ENCODE results near the gene TRPV3. TPM values are rescaled to one million over a fixed set of nuclear protein-coding genes. Genes with fewer than 3 reads are reported as not detected.

TRPV3 gene
- total RNA-seq = 1 to 10 TPM in 1 of 6 experiments, under 1 TPM in 4, not detected in 1; 0.12 to 2.1 (median 0.37) TPM
- long read RNA-seq = 0 reads

DNA sequence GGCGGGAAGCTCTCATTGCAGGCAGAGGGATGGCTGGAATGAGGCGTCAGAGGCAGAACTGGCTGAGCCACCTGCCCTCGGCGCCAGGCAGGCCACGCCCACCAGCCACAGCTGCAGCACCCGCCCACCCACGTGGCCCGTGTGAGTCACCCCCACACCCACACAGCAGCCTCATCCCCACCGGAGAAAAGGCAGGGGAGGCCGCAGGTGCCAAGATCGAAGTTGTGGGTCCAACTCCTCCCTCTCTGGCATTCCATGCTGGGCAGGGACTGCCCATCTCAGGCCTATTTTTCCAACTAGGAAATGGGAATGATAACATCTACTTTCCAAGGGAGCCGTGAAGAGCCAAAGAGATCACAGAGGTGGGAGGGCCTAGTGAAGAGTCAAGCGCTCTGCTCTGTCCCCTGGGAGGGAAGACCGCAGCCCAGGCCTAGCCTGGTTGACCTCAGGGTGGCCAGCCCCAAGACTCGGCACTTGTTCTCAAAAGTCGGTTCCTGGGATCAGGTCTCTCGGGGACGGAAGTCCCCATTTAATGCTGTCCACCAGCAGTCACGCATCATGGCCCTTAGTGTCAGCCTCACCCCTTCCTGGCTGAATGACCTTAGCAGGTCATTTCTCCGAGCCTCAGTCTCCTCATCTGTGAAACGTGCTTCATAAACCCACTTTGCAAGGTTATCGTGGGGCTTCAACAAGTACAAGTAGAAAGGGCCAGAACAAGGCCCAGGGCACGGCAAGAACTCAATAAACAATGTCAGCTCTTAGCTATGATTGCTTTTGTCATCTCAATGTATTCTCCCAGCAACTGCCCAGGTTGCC lies at the start of gene TRPV3:
Gene TRPV3 (minus strand): TSS at position 45 of the 816 bp plus-strand sequence. CDS start 2,962 bp downstream, outside the sequence.
- no peaks in the 10 kb centered on the region for H3K27me3 ChIP-seq
- peaks cover 0 to 14% (median 1%) of the 10 kb centered on the region in 4 donors for H3K4me1 ChIP-seq
- H3K27ac ChIP-seq = no peak within 1 kb of the TSS
- H3K9me3 ChIP-seq = no peaks in the 10 kb centered on the region
- no peak for TF ChIP-seq POLR2A (IDR thresholded peaks at IDR 0.05)
- TF ChIP-seq, protein P1, sequence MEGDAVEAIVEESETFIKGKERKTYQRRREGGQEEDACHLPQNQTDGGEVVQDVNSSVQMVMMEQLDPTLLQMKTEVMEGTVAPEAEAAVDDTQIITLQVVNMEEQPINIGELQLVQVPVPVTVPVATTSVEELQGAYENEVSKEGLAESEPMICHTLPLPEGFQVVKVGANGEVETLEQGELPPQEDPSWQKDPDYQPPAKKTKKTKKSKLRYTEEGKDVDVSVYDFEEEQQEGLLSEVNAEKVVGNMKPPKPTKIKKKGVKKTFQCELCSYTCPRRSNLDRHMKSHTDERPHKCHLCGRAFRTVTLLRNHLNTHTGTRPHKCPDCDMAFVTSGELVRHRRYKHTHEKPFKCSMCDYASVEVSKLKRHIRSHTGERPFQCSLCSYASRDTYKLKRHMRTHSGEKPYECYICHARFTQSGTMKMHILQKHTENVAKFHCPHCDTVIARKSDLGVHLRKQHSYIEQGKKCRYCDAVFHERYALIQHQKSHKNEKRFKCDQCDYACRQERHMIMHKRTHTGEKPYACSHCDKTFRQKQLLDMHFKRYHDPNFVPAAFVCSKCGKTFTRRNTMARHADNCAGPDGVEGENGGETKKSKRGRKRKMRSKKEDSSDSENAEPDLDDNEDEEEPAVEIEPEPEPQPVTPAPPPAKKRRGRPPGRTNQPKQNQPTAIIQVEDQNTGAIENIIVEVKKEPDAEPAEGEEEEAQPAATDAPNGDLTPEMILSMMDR (IDR thresholded peaks at IDR 0.05) = no peak
- intact Hi-C loops (cut with DNase I) = no loop called here
- ATAC-seq (peak; percentile 14 to 89 (median 48)), DNase-seq (peak; percentile 58 to 85 (median 65))
- no peaks in the 10 kb centered on the region for H3K36me3 ChIP-seq
- no peak within 1 kb of the TSS for H3K4me3 ChIP-seq
- WGBS (ENCODE audit: insufficient coverage, low coverage, low lambda C conversion rate, missing lambda C conversion rate) = 73% methylated on average over 8 of the region's 23 CpGs

DNA sequence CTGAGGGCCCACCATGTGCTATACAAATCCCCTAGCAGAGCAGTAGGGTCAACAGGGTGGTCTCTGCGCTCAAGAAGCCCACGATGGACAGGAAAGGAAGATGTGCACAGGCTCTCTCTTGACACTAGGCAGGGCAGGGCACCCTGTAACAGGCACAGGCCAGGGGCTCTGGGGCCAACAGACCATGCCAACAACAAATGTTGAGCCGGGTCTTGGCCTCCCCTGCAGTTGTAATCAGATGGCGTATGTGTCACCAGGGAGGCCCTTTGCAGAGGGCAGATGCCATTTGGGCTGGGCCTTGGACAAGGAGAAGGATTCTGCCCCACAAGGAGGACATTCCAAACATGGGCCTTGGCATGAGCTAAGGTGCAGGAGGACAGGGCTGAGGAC lies 46.3 kb upstream of the TRPV3 start:
- intact Hi-C loops (cut with DNase I) = no loop called here
- no peak for TF ChIP-seq POLR2A (IDR thresholded peaks at IDR 0.05)
- TF ChIP-seq, protein P1 (IDR thresholded peaks at IDR 0.05) = no peak
- DNase-seq = no peak
- Histone ChIP-seq H3K36me3 (peaks cover 0 to 22% (median 5%) of the 10 kb centered on the region in 4 donors), H3K27me3 (no peaks in the 10 kb centered on the region), H3K4me3 (no peak overlapping the region), H3K27ac (no peak overlapping the region), H3K4me1 (no peaks in the 10 kb centered on the region), H3K9me3 (no peaks in the 10 kb centered on the region)
- peak in 1 of 4 donors; percentile 3 for ATAC-seq
- WGBS (ENCODE audit: insufficient coverage, low coverage, low lambda C conversion rate, missing lambda C conversion rate) = 80% methylated on average over 1 of the region's 4 CpGs

DNA sequence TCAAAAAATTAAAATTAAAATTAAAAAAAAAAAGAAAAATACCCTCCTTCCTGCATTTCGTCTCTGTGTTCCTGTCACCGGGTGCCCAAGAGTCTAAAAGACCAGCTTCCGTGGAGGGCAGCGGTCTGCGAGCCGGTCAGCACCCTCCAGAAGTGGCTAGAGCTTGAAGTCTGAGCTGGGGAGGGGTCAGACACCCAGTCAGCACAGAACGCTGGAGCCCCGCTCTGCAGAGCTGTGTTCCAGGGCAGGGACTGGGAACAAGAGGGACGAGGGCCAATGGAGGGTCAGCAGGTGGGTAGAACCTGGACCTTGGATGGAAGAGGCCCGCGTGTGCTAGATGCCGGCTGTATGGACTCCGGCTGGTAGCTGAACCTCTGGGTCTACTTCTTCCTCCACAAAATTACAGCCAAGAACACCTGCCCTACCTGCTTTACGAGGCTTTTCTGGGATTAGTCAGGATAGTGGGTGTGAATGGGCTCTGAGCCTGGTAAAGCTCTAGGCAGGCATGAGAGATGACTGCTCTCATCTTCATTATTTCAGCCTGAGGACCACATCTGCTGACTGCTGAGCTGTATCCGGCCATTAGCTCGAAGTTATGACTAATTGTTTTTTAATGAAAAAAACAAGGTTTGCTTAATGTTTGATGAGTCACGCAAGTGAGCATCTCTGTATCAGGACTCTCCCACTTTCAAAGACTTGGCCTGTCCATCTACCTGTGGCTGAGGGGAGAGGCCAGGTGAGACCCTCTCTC lies 45.7 kb upstream of the TRPV3 start:
- Histone ChIP-seq H3K27ac (no peak overlapping the region), H3K9me3 (no peaks in the 10 kb centered on the region), H3K36me3 (peaks cover 0 to 17% (median 3%) of the 10 kb centered on the region in 4 donors), H3K27me3 (no peaks in the 10 kb centered on the region), H3K4me3 (no peak overlapping the region), H3K4me1 (no peaks in the 10 kb centered on the region)
- intact Hi-C loops (cut with DNase I) = no loop called here
- ATAC-seq = no peak
- DNase-seq = no peak
- TF ChIP-seq POLR2A (IDR thresholded peaks at IDR 0.05) = no peak
- TF ChIP-seq, protein P1 (IDR thresholded peaks at IDR 0.05) = no peak
- 88% methylated on average over 10 of the region's 17 CpGs for WGBS (ENCODE audit: insufficient coverage, low coverage, low lambda C conversion rate, missing lambda C conversion rate)

DNA sequence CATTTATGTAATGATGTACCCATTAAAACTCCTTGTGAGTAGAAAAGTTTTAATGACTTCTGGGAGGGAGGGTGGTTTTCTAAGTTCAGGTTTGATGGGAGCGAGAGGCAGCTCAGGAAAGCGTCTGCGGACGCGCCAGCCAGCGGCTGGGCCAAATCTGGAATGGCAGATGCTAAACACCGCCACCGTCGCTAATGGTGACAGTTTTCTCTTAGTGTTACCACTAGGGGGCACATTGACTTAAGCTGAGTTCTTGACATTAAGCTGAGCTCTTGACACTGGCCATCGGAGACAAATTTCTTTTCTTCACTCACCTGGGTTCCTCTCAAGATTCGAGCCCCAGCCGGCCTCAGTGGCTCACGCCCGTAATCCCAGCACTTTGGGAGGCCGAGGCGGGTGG lies 44.9 kb upstream of the TRPV3 start:
- Histone ChIP-seq H3K36me3 (peaks cover 0 to 11% (median 3%) of the 10 kb centered on the region in 4 donors), H3K27me3 (no peaks in the 10 kb centered on the region), H3K9me3 (no peaks in the 10 kb centered on the region), H3K27ac (no peak overlapping the region), H3K4me1 (no peaks in the 10 kb centered on the region), H3K4me3 (no peak overlapping the region)
- intact Hi-C loops (cut with DNase I) = no loop called here
- DNase-seq (peak in 1 of 3 donors; percentile 39), ATAC-seq (peak in 3 of 4 donors; percentile 45 to 52 (median 50))
- WGBS (ENCODE audit: insufficient coverage, low coverage, low lambda C conversion rate, missing lambda C conversion rate) = 85% methylated on average over 15 of the region's 16 CpGs
- no peak for TF ChIP-seq POLR2A (IDR thresholded peaks at IDR 0.05)
- TF ChIP-seq, protein P1 (IDR thresholded peaks at IDR 0.05) = peak; percentile 28 to 42 (median 38)
